Activated naive CD4-positive, alpha-beta T cell treated with anti-CD3 and anti-CD28 coated beads, Interleukin-2, amount 50 U/mL, for 16 hours (primary cell): ENCODE measurements around the gene BROX.
"Not testable (repeated sequence)": the region's sequence is repeated elsewhere in the genome, so short reads cannot be mapped to it uniquely, and the experiment has no call there.

Experiments
- DNase-seq: peaks from one replicate; pipeline ENCODE4 v3.0.0-alpha.2; 2020

Gene BROX

DNA sequence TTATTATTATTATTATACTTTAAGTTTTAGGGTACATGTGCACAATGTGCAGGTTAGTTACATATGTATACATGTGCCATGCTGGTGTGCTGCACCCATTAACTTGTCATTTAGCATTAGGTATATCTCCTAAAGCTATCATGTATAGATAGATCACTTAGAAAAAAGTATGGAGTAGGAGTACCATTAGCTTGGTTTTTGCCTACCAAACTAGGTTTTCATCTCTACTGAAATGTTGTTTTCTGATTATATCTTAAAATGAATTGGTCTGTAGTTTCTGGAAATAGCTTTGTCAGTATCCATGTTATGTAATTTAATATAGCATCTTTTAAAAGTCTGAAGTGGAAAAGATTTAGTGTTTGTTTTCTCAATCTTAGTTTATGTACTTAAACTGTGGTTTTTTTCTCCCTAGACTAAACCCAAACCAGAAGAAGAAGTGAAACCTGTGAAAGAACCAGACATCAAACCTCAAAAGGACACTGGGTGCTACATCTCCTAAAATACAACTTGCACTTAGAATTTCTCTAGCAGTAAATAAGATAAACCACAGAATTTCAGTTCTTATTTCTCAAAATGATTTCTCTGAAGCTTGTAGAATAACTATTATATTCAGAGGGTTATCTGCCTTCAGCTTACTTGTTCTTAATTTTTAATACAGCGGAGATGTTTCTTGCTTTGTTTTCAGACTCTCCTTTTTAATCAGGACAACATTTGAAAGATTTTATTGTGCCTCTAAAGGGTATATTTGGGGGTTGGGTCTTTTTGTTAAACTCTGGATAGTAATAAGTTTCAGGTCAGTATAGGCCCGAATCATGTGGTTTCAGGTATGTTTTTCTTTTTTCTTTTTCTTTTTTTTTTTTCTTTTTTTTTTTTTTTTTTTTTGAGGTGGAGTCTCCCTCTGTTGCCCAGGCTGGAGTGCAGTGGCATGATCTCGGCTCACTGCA, 20.1 kb downstream of the BROX start:
- no peak for DNase-seq

DNA sequence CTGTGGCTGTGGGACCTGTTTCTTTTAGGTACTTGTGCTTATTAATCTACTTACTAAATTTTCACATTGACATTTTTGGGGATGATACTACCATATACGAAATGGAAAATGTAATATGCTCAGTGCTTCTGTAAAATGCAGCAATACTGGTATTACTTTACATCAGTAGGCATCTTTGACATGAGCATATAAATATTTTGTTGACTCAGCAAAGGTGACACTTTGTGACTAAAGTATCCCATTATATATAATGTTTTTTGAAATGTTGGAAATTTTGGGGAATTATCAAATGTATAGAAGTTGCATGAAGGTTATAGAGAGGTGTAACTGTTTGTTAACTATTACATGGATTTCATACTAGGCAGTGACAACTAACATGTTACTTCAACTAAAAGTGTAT, 22.4 kb downstream of the BROX start:
- no peak for DNase-seq

DNA sequence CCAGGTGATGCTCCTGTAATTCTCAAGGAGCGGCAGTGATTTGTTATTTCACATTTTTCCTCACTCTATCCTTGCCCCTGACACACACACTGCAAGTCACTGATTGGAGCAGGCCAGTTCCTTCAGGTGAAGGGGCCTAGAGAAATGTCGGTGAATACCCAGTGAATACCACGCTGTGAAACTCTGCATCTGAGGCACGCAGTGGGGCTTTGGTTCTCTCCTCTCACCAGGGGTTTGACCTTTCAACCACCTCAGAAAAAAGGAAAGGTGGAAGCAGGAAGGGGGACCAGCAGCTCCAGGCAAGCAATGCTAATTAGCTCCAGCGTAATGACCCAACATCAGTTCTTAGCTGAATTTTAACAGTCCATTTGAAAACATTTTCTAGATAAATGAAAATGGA, 24.1 kb downstream of the BROX start:
- DNase-seq, result no peak

DNA sequence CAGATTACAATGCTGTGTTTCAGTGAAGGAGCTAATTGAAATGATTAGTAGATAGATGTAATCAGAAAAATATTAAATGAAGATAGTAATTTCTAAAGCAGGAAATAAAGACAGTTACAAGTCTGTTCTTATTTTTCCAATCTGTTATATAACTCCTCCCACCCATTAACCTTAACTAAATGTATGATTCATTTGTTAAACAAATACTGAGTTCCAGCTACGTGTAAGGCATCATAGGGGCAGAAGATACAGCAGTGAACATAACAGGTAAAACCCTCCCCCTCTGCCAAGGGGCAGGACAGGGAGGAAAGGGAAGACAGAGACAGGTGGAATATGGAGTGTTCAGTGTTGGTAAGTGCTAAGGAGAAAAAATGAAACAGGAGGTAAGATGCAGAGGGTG, 24.6 kb downstream of the BROX start, which contains the start of gene FAM177B:
Gene FAM177B (plus strand): TSS at position 231 of the 400 bp plus-strand sequence. CDS start 9,344 bp downstream, outside the sequence.
- no peak for DNase-seq

- no peak for DNase-seq
Observed at GRCh38 chr1:222739465-222739864, 27.1 kb downstream of the BROX start.

DNA sequence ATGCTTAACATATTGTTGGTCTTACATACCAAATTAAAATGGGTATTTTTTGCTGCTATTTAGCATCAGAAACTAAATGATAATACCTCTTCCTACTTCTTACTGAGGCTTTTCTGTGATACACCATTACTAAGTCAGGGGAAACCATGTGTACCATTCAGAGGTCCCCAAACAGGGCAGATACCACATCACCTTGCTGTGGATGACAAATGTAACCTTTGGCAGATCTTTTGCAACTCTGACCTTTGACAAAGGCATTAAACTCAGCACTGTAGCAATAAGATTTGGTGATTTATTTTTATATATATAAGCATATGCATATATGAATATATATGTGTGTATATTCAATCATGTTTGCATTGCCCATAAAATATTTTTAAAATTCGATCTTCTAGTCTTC, 27.6 kb downstream of the BROX start:
- DNase-seq, result no peak

DNA sequence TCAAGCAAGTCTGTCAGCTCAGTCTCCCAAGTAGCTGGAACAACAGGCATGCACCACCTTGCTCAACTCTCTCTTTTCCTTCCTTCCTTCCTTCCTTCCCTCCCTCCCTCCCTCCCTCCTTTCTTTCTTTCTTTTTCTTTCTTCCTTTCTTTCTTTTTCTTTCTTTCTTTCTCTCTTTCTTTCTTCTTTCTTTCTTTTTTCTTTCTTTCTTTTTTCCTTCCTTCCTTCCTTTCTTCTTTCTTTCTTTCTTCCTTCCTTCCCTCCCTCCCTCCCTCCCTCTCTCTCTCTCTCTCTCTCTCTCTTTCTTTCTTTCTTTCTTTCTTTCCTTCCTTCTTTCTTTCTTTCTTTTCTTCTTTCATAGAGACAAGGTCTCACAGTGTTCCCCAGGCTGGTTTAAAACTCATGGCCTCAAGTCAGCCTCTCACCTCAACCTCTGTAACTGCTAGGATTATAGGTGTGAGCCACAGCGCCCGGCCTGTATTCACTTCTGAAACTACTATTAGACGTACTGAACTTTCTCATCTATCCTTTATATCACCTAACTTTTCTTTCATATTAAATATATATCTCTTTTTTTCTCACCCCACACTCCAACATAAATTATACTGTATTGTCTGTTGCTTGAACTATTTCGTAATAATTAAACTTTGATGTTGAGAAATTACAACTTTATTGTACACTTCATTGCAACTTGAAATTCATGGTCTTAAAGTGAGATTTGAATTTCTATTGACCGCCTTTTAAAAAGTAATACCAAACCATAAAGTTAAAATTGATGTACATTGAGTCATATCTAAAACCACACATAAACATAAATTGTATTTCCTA, 29.5 kb downstream of the BROX start:
- DNase-seq, result not testable (repeated sequence)

DNA sequence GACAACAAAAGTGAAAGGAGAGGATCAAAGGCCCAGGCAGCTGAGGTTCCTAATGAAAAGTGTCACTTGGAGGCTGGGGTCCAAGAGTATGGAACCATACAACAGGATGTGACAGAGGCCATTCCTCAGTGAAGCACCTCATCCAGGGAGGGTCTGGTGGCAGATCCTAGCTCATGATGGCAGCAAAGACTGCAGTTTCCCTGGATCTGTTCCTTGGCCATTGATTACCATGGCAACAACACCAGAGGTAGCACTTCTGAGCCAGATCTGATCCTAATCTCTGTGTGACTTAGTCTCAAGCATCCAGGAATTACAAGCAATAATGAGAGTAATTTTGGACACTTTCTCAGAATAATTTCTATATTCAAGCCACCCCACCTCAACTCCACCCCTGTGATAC, 37.6 kb downstream of the BROX start:
- no peak for DNase-seq

GRCh38 chr1:222750651-222751050, 38.3 kb downstream of the BROX start:
- DNase-seq, result no peak

DNA sequence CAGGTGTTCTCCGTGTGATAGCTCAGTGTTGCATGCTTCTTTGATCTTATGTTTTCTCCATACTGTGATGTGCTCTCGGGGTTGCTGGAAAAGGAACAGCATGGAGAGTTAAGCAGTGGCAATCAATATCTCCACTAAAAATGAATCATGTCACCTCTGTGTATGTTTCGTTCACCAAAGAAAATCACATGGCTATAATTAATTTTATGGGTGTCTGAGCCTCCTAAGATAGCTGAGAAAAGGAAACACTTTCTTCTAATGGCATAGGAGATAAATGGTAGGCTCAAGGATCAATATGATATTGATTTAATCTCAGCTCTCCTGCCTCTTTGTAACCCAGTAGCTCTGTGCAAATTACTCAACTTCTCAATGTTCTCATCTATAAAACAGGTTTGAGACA, 38.9 kb downstream of the BROX start:
- DNase-seq, result no peak

DNA sequence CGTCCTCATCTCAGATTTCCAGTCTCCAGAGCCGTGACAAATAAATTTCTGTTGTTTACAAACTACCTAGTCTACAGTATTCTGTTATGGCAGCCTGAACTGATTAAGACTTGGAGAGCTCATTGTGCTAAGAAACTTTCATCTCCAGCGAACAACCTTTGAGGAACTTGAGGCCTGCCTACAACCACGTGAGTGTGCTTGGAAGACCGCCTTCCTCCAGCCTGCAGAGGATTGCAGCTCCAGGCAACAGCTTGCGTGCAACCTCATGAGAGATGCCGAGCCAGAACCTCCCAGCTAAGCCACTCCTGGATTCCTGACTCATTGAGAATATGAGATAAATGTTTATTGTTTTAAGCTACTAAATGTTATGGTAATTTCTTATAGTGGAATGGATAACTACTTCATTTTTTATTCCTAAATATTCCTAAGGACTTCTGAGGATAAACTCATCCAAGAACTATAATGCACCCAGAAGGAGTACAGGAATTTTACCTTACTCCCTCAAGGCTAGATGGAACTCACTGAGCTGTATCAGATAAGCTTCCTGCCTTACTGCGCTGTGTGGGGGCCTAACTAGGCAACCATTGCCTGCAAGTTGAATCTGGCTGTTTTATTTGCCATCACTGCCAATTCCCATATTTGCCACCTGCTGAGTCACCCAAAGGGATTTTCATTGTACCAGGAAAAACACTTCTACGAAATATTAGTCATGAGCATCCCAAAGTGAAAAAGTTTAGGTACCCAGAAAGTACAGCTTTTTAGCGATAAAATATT, 42.2 kb downstream of the BROX start:
- DNase-seq, result no peak

DNA sequence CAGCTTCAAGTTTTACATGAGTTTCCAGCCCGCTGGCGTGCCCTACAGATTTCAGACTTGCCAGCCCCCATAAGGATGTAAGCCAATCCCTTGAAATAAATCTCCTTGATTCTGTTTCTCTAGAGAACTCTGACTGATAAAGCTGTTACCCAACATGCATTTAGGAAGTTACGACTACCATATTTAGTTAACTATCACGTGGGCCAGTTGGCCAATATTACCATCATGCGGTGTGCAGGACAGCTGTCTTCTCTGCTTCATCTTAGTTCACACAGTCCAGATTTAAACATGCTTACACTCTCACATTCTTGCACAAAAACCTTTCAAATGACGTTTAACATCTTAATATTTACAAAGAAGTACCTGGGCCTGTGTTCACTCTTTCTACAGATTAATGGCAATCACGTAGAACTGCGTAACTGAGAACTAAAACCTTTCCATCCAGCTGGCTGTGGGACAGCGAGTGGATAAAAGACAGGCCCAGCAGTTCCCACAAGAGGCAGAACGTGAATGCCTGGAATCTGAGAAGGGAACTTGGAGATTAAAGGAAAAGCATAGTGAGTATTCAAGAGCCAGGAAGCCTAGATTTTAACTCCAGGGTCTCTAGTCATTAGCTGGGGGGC, 45.4 kb downstream of the BROX start:
- no peak for DNase-seq

DNA sequence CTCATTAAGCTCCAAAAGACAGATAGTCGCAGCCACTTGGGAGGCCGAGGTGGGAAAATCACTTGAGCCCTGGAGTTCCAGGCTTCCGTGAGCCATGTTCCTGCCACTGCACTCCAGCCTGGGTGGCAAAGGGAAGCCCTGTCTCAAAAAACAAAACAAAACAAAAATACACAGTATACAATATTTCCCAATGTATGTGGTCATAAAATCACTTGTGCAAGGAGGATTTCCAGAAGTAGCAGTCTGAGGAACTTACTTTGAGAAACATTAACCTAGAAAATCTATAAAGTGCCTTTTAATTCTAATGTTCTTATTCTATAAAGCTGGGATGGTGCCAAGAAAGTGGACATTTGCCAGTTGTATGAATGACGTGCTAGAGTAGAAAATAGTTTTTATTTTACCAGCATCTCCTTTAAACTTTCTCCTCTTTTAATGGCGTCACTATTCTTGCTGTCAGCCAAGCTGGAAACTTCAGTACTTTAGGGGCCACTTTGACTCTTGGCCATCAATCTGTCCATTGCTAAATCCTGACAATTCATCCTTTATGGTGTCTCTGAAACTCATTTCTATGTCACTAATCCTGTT, 47.2 kb downstream of the BROX start:
- DNase-seq, result no peak

- no peak for DNase-seq
Observed at GRCh38 chr1:222761083-222761482, 48.7 kb downstream of the BROX start.

- DNase-seq, result not testable (repeated sequence)
Observed at GRCh38 chr1:222762178-222762577, 49.8 kb downstream of the BROX start.

DNA sequence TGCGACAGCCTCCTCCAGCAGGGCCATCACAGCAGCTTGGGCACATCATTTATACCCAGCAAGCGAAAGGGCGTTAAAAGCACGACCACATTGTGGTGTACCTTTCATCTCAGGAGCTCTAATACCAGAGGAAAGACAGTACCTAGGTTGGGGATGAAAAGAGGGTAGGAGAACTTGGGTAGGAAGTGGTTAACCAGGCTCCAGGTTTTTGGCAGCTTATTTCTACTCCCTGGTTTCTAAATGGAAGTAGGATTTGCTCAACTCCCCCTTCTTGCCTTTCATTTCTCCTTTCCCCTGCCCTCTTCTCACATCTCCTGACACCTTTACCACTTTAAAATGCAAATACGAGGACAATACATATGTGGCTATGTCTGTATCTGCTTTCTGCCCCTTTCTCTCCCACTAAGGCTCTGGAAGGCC, 54.8 kb downstream of the BROX start:
- no peak for DNase-seq

DNA sequence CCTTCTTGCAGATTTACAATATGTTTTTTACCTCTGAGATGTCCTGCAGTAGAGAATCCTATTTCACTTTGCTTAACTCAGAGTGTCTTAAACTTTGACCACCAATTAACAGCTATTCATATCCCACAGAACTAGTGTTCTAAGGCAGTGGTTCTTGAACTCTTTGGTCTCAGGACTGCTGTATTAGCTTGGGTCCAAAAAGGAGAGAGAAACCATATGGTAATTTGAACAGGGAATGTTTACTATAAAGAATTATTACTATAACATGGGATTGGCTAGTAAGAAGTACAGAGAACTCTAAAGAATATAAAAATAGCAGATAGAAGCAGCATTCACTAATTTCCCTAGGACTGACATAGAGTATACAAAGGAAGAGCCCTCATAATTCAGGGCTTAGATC, 56.2 kb downstream of the BROX start:
- no peak for DNase-seq

DNA sequence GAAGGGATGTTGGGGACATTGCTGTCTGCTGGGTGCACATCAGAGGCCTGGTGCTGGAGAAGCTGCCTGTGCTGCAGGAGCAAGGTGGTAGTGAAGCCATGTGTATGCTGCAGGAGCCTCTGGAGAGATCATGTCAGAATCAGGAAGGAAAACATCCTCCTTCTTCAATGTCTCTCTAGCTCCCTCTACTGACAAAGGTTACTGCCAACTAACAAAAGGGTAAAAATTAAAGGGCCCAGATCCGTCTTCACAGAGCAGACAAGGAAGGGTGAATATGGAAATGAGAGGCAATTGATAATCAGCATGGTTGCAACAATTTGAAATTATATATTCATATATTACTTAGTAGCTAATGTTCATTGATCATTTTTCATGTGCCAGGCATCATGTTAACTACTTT, 56.8 kb downstream of the BROX start:
- no peak for DNase-seq

DNA sequence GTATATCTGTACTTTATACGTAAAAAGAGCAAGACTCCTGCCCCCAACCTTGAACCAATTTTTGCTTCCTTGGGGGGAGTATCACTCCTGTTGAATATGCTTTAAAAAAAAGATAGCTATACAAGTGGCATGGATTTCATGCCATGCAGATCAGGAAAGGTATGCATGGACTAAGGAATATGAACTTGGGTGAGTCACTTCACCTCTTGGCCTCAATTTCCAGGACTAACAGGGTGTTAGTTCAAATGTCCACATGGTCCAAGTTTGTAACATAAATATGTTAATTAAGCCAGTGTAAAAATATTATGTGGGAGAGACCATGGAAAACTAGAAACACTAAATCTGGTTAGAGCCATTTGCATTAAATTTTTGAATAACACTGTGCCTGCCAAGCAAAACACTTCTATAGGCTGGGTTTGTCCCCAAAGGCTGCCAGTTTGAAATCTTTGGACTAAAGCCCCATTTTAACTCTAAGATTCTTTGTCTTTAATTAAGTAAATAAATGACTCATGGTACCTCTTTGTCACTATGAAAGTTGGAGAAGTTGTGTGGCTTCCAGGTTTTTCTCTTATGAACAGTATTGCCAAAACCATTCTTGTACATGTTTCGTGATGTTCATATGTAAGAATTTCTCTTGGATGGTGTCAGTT, 57.7 kb downstream of the BROX start:
- DNase-seq, result no peak

GRCh38 chr1:222772996-222773379, 60.6 kb downstream of the BROX start:
- DNase-seq, result no peak

GRCh38 chr1:222777463-222777862, 65.1 kb downstream of the BROX start:
- DNase-seq, result no peak

DNA sequence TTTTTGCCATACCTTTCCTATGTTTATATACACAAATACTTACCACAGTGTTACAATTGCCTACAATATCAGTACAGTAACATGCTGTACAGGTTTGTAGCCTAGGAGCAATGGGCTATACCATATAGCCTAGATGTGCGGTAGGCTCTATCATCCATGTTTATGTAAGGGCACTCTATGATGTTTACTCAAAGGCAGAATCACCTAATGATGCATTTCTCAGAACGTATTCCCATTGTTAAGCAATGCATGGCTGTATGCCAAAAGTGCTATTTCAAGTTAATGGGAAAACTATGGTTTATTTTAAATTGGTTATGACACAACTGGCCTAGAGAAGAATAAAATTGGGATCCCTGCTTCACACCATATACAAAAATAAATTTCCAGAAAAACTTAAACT, 65.6 kb downstream of the BROX start:
- DNase-seq, result no peak
